OCI-LY1 (cell line): Measurements from ENCODE around the gene BRD7.

Experiments used
- H2AFZ ChIP-seq: fragments of 200-600 bp; sonication (generic), shearing (Covaris generic); 2 replicates; pipeline ENCODE4 v1.6.0; 2014; ENCODE audit warnings: antibody characterized with exemption, mild to moderate bottlenecking, low read length
- H3F3A ChIP-seq: fragments of 200-600 bp; sonication (generic), shearing (Covaris generic); 2 replicates; pipeline ENCODE4 v1.6.0; 2014; ENCODE audit warnings: mild to moderate bottlenecking, antibody characterized with exemption, low read length, moderate library complexity; ENCODE audit not compliant: insufficient read depth
- H3K27ac ChIP-seq: fragments of 200-600 bp; sonication (generic); 2 replicates; pipeline ENCODE4 v1.5.1; 2014; ENCODE audit warnings: low read length, mixed run types, mild to moderate bottlenecking, low read depth; ENCODE audit not compliant: poor library complexity, severe bottlenecking
- H3K27me3 ChIP-seq: fragments of 200-600 bp; sonication (generic); 2 replicates; pipeline ENCODE4 v1.6.0; 2014; ENCODE audit warnings: antibody characterized with exemption, mild to moderate bottlenecking, low read length, moderate library complexity; ENCODE audit not compliant: insufficient read depth
- H3K36me3 ChIP-seq: fragments of 200-600 bp; sonication (generic); 2 replicates; pipeline ENCODE4 v1.6.1; 2014; ENCODE audit warnings: mild to moderate bottlenecking, antibody characterized with exemption, low read length, moderate library complexity, mixed read lengths; ENCODE audit not compliant: insufficient read depth
- H3K4me1 ChIP-seq: fragments of 200-600 bp; sonication (generic); 2 replicates; pipeline ENCODE4 v1.5.1; 2014; ENCODE audit warnings: mild to moderate bottlenecking, low read length, moderate library complexity; ENCODE audit not compliant: insufficient read depth, severe bottlenecking
- H3K4me2 ChIP-seq: fragments of 200-600 bp; sonication (generic), shearing (Covaris generic); 2 replicates; pipeline ENCODE4 v1.6.1; 2014; ENCODE audit warnings: low read length
- H3K4me3 ChIP-seq: fragments of 200-600 bp; sonication (generic); 2 replicates; pipeline ENCODE4 v1.5.1; 2014; ENCODE audit warnings: low read length, low read depth, mild to moderate bottlenecking, mixed read lengths; ENCODE audit not compliant: poor library complexity, severe bottlenecking
- H3K79me2 ChIP-seq: fragments of 200-600 bp; shearing (Covaris generic); 2 replicates; pipeline ENCODE4 v1.6.1; 2016; ENCODE audit warnings: mixed run types, low read length, mixed read lengths; ENCODE audit not compliant: insufficient read depth
- H3K9ac ChIP-seq: fragments of 200-600 bp; sonication (generic), shearing (Covaris generic); 2 replicates; pipeline ENCODE4 v1.6.1; 2014; ENCODE audit warnings: mild to moderate bottlenecking, low read length, mixed read lengths
- H3K9me2 ChIP-seq: fragments of 200-600 bp; sonication (generic), shearing (Covaris generic); 2 replicates; pipeline ENCODE4 v1.6.1; 2014; ENCODE audit warnings: low read depth, mild to moderate bottlenecking, low read length, mixed read lengths
- H3K9me3 ChIP-seq: fragments of 200-600 bp; shearing (Covaris generic); 2 replicates; pipeline ENCODE4 v1.6.1; 2014; ENCODE audit warnings: low read length, mixed read lengths
- H4K20me1 ChIP-seq: fragments of 200-600 bp; sonication (generic), shearing (Covaris generic); 2 replicates; pipeline ENCODE4 v1.6.0; 2016; ENCODE audit warnings: mild to moderate bottlenecking, low read length; ENCODE audit not compliant: insufficient read depth
- EZH2 ChIP-seq: fragments of 200-600 bp; sonication (generic), shearing (Covaris generic); IDR thresholded peaks from 2 replicates; pipeline ENCODE4 v1.8.0; 2017; ENCODE audit warnings: borderline replicate concordance, mixed run types, mild to moderate bottlenecking, antibody characterized with exemption, low read length, moderate library complexity, mixed read lengths
- TF ChIP-seq, protein P1 (sequence below): fragments of 200-600 bp; sonication (generic), shearing (Covaris generic); IDR thresholded peaks from 2 replicates; pipeline ENCODE4 v1.5.1; 2017; ENCODE audit warnings: mild to moderate bottlenecking, antibody characterized with exemption, low read length, moderate library complexity, mixed read lengths

The BRD7 gene

DNA sequence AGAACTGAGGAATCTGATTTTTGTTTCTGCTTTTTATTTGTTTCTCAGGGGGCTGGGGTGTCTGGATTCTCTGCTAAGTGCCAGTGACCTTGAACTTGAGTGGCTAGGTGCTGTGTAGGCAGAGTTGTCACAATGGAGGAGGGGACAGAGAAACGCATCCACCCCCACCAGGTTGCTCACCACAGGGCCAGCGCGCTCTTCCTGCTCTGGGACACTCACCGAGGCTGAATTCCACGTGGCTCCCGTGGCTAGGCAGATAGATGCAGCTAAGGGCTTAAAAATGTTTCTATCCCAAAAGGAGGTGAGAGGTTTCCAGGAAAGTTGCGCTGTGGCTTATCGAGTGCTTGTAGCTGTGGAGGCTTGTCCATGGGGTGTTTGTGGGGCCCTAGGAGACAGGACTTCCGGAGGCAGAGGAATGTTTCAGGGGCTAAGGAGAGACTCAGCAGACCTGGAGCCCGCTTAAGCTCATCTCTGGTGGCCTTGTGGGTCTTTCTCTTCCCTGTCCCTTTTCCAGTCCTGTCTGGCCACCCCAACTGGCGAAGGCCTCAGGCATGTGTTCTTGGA lies 65.7 kb downstream of the BRD7 start:
- TF ChIP-seq, protein P1, sequence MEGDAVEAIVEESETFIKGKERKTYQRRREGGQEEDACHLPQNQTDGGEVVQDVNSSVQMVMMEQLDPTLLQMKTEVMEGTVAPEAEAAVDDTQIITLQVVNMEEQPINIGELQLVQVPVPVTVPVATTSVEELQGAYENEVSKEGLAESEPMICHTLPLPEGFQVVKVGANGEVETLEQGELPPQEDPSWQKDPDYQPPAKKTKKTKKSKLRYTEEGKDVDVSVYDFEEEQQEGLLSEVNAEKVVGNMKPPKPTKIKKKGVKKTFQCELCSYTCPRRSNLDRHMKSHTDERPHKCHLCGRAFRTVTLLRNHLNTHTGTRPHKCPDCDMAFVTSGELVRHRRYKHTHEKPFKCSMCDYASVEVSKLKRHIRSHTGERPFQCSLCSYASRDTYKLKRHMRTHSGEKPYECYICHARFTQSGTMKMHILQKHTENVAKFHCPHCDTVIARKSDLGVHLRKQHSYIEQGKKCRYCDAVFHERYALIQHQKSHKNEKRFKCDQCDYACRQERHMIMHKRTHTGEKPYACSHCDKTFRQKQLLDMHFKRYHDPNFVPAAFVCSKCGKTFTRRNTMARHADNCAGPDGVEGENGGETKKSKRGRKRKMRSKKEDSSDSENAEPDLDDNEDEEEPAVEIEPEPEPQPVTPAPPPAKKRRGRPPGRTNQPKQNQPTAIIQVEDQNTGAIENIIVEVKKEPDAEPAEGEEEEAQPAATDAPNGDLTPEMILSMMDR = no peak
- no peak for TF ChIP-seq EZH2
- Histone ChIP-seq H3K79me2 (no peaks in the 10 kb centered on the region), H3K4me1 (no peaks in the 10 kb centered on the region), H3K27me3 (no peaks in the 10 kb centered on the region), H3K4me2 (no peak overlapping the region), H3K9ac (no peak overlapping the region), H3K27ac (no peak overlapping the region), H2AFZ (no peak overlapping the region), H3K4me3 (no peak overlapping the region), H3K9me3 (no peaks in the 10 kb centered on the region), H4K20me1 (no peaks in the 10 kb centered on the region), H3K36me3 (peaks cover 9% of the 10 kb centered on the region; the same call in 1 of the 2 replicates), H3F3A (no peaks in the 10 kb centered on the region), H3K9me2 (no peaks in the 10 kb centered on the region)

- Histone ChIP-seq H3K9ac (no peak overlapping the region), H3K4me1 (no peaks in the 10 kb centered on the region), H3K9me2 (no peaks in the 10 kb centered on the region), H3K36me3 (peaks cover 9% of the 10 kb centered on the region; the same call in 1 of the 2 replicates), H3K9me3 (no peaks in the 10 kb centered on the region), H3K79me2 (no peaks in the 10 kb centered on the region), H3K27me3 (no peaks in the 10 kb centered on the region), H3K27ac (no peak overlapping the region), H2AFZ (no peak overlapping the region), H3K4me3 (no peak overlapping the region), H3K4me2 (no peak overlapping the region), H4K20me1 (no peaks in the 10 kb centered on the region), H3F3A (no peaks in the 10 kb centered on the region)
- no peak for TF ChIP-seq EZH2
- TF ChIP-seq, protein P1 = no peak
These were observed 66.2 kb downstream of the BRD7 start for GRCh38 chr16:50302472-50303005.

DNA sequence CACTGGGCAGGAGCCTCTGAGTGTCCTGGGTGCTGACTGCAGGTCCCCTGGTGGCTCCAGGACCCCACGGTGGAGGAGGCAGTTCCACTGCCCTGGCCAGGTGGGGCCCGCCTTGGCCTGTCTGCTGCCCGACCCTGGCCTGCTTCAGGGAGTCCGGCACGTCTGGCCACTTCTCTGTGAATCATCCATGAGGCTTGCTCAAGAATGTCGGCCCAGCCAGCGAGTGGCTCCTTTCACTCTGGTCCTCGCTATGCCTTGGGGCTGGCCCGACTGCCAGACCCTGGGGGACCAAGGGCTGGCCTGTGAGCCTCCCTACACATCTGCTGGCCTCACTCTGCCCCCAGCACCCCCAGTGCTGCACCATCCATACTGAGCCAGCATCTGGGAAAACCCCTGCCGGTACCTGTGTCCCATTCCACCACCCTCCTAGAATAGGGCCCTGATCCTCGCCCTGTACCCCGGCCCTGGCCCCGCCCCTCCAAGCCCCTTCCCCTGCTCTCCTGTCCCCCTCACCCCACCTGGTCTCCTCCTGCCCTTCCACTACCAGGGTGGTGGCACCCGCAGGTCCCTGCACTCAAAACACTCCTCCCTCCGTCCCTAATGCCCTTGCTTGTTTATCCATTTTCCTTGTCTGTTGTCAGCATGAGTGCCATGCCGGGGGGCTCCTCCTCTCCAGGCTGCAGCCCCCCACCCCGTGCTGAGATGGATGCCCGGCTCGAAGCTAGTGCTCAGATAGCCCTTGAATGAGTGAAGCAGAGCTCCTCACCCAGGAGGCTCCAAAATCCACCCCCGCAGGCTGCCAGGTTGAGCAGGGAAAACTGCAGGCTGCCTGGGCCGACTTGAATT lies 66.9 kb downstream of the BRD7 start:
- no peaks in the 10 kb centered on the region for H4K20me1 ChIP-seq
- no peak overlapping the region for H3K27ac ChIP-seq
- H3K4me2 ChIP-seq = no peak overlapping the region
- H3K79me2 ChIP-seq = no peaks in the 10 kb centered on the region
- H3K9ac ChIP-seq = no peak overlapping the region
- H3K4me1 ChIP-seq = no peaks in the 10 kb centered on the region
- no peaks in the 10 kb centered on the region for H3K9me2 ChIP-seq
- no peak overlapping the region for H3K4me3 ChIP-seq
- no peaks in the 10 kb centered on the region for H3K27me3 ChIP-seq
- H3K9me3 ChIP-seq = no peaks in the 10 kb centered on the region
- H3K36me3 ChIP-seq = peaks cover 9% of the 10 kb centered on the region; the same call in 1 of the 2 replicates
- no peak for TF ChIP-seq EZH2
- TF ChIP-seq, protein P1 = no peak
- H2AFZ ChIP-seq = no peak overlapping the region
- H3F3A ChIP-seq = no peaks in the 10 kb centered on the region
